Measurements from ENCODE around the gene SPEF1.
A peak's percentile ranks its signal among the peaks of the same experiment; 100 is the strongest.
"Not testable (repeated sequence)": the region's sequence is repeated elsewhere in the genome, so short reads cannot be mapped to it uniquely, and the experiment has no call there.

Gene SPEF1

GRCh38 chr20:3781153-3781910 lies at the start of gene SPEF1:
TSS of gene SPEF1 (minus strand) at chr20:3781448. CDS start at chr20:3781287, 161 bp downstream.
- DNase-seq (ENCODE audit: low spot score) (peak; percentile 90), FAIRE-seq (peak; percentile 86)

DNA sequence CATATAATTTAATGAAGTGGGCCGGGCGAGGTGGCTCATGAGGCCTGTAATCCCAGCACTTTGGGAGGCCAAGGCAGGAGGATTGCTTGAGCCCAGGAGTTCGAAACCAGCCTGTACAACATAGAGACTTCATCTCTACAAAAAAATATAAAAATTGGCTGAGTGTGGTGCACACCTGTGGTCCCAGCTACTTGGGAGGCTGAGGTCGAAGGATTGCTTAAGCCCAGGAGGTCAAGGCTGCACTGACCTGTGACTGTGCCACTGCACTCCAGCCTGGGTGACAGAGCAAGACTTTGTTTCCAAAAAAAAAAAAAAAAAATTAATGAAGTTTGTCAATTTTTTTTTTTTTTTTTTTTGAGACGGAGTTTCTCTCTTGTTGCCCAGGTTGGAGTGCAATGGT lies 48.6 kb upstream of the SPEF1 start:
- DNase-seq (ENCODE audit: low spot score); FAIRE-seq: not testable (repeated sequence)

GRCh38 chr20:3828798-3829197 lies 47.5 kb upstream of the SPEF1 start:
- DNase-seq (ENCODE audit: low spot score) (no peak), FAIRE-seq (no peak)

DNA sequence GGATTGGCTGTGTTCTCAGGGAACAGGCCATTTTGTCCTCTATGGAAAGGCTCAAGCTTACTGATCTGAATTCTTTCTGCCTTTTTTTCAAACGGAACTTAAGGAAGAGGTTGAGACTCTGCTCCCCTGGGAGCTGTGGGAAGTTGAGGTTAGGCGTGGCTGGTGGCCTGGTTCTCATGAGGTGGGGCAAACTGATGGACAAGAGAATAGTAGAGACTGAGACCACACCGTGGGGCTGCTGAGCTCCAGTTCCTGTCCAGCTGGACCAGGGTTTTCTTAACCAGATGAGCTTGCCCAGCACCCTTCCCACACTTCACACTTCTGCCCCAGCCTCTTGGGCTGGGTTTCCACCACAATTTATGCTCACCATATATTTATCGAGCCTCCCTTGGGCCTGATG lies 45.2 kb upstream of the SPEF1 start:
- FAIRE-seq: no peak
- DNase-seq (ENCODE audit: low spot score): no peak

DNA sequence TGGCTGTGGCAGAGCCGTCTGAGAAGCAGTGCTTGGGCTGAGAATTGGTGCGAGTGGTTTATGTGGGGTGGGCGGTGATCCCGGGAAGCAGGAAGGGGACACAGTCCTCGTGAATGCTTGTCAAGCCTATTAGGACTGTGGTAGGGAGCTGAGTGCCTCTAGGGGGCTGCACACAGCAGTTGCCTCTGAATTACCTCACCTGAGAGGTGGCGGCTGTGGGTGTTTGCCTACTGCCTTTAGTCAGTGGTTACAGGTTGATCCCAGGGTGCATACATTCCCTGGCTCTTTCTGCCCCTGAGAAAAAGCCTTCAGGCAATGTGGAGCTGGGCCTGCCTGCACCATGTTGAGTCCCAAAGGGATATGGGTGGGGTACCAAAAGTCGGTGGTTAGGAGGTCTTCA lies 44.3 kb upstream of the SPEF1 start:
- DNase-seq (ENCODE audit: low spot score) (no peak), FAIRE-seq (no peak)

- FAIRE-seq: no peak
- no peak for DNase-seq (ENCODE audit: low spot score)
These were observed 42.6 kb upstream of the SPEF1 start for GRCh38 chr20:3823881-3824280.

- FAIRE-seq (no peak), DNase-seq (ENCODE audit: low spot score) (no peak)
These were observed 40.7 kb upstream of the SPEF1 start for GRCh38 chr20:3821996-3822395.

GRCh38 chr20:3820901-3821727 lies 39.9 kb upstream of the SPEF1 start:
- FAIRE-seq (no peak), DNase-seq (ENCODE audit: low spot score) (no peak)

- FAIRE-seq (no peak), DNase-seq (ENCODE audit: low spot score) (peak; percentile 83)
These were observed 39.0 kb upstream of the SPEF1 start, which contains the start of gene AP5S1 for GRCh38 chr20:3820048-3820900. TSS of gene AP5S1 (plus strand) at chr20:3820547. CDS start at chr20:3822118, 1,571 bp downstream.

- FAIRE-seq: no peak
These were observed 38.3 kb upstream of the SPEF1 start for GRCh38 chr20:3819411-3820047.

DNA sequence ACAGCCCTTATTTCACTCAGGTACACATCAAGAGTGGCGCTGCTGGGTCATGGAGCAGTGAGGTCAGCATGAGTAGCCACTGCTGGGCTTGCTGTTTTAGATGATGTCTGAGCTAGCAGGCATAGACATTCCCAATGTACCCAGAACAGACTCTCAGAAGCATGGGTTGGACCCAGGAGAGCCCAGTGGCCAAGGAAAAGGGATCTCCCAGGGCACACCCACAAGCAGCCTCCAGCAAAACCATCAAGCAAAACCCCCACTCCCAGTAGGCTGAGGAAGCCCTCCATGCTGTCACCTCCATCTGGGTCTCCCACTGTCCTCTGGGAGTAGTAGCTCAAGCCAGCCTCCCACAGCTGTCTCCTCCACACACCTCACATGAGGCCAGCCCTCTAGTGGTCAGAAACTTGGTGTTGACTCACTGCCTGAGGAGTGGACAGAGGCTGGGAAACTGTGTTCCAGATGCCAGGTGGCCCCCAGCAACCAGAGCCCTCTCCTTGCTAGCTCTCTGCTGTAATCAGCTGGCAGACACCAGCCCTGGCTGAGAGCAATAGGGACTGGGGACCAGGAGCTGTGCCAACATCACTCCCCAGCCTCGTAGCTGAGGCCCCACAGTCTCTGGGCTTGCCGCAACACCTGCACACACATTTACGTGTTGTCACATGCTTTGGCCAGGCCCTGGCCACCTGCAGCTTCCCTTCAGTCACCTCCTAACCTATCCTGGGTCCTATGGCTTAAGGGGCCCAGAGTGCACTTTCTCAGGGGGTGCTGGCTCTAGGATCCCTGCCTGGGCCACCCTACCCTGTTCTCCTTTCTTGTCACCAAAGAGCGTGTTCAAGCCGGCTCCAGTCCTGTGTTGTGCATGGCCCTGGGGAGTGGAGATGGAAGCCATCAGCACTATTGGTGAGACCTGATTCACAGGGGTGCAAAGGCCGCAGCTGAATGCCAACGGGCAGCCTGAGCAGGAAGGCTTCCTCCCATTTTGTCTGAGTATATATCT lies 37.2 kb upstream of the SPEF1 start:
- DNase-seq (ENCODE audit: low spot score) (peak; percentile 68), FAIRE-seq (no peak)

More at GRCh38 chr20:3819411-3820047, 38.3 kb upstream of the SPEF1 start:
- no peak for DNase-seq (ENCODE audit: low spot score)

DNA sequence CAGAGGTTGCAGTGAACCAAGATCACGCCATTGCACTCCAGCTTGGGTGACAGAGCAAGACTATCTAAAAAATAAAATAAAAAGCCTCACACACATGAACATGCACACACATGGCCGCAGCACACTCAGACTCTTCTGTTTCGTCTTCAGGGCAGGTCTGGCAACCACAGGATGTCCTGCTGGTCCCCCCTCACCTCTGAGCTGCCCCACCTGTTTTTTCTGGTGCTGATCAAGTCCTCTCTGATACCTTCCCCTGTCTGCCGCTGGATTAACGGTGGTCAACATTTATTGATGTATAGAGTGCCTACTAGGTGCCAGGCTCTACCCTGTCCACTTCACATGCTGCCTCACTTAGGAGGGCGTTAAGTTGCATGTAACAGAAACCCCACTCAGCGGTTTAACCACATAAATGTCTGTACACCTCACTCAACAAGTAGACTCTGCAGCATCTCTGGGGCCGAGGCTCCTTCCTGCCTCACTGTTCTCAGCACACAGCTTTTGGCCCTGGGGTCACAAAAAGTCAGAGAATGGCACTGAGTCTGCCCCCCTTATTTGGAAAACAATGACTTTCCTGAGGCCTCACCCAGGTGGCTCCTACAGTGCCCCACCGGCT lies 34.6 kb upstream of the SPEF1 start:
- FAIRE-seq: no peak
- no peak for DNase-seq (ENCODE audit: low spot score)

- no peak for DNase-seq (ENCODE audit: low spot score)
- no peak for FAIRE-seq
These were observed 33.8 kb upstream of the SPEF1 start for GRCh38 chr20:3814928-3815495.

DNA sequence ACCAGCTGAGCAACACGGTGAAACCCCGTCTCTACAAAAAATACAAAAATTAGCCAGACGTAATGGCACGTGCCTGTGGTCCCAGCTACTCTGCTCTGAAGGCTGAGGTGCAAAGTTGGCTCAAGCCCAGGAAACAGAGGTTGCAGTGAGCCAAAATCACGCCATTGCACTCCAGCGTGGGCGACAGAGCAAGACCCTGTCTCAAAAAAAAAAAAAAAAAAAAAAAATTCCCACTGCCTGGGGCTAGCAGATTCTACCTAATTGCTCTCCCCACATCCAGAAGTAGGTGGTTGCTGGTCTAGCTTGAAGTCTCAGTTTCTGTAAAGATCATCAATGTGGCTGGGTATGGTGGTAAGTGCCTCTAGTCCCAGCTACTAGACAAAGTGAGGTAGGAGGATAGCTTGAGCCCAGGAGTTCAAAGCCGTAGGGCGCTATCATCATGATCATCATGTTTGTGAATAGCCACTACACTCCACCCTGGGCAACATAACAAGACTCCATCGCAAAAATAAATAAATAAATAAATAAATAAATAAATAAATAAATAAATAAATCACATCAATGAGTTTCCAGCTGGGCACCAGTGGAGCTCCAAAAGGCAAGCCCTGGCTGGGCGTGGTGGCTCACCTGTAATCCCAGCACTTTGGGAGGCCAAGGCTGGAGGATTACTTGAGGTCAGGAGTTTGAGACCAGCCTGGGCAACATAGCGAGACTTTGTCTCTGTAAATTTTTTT lies 32.8 kb upstream of the SPEF1 start:
- FAIRE-seq: no peak
- no peak for DNase-seq (ENCODE audit: low spot score)

DNA sequence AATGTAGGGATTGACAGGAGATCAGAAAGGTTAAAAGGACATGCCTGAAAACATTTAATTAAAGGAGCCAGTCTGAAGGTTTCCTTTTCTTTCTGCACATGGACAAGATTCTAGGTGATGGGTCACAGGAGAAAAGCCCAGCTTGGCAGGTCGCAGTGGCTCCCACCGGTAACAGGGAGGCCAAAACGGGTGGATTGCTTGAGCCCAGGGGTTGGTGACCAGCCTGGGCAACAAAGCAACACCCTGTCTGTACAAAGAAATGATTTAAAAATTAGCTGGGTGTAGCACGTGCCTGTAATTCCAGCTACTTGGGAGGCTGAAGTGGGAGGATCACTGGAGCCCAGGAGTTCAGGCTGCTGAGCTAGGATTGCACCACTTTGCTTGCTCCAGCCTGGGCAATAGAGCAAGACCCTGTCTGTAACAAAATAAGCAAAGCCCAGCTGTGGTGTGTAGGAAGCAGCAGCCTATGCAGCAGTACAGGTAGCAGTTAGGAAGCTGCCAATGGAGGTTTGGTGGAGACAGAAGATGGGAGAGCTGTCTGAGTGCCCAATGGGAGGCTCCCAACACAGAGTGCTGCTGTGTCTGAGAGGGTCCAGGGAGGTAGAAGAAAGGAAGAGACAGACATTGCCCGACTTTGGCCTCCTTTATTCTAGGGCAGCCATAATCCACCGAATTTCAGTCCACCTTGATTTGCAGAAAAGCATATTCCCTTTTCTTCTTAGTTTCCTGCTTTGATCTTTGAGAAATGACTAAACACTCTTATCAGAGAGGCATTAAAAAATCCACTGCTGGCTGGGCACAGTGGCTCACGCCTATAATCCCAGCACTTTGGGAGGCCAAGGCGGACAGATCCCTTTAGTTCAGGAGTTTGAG lies 32.0 kb upstream of the SPEF1 start:
- no peak for FAIRE-seq
- no peak for DNase-seq (ENCODE audit: low spot score)

DNA sequence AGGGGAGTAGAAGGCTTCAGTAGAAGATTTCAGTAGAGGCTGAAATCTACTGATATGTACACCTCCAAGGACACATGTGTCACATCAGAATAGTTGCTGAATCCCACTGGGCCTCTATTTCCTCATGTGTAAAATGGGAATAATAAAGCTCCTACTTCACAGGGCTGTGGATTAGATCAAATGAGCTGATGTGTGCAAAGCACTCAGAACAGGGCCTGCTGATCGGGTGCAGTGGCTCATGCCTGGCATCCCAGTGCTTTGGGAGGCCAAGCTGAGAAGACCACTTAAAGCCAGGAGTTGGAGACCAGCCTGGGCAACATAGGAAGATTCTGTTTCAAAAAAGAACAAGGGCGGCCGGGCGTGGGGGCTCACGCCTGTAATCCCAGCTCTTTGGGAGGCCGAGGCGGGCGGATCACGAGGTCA lies 31.0 kb upstream of the SPEF1 start:
- FAIRE-seq (no peak), DNase-seq (ENCODE audit: low spot score) (no peak)
